A549 (cell line): ENCODE results near the gene OPCML. TPM values are rescaled to one million over a fixed set of nuclear protein-coding genes. Genes with fewer than 3 reads are reported as not detected.

Experiments
- ATAC-seq, 2 experiments: fragments of 200-7000 bp in 1 of 2; fragments of >200 bp in 1 of 2; cut with Nextera tagmentation in 1 of 2; cut with Tn5 transposase in 1 of 2; 3 replicates each; pipeline versions ENCODE4 v1.8.0 to v1.9.1; 2018 to 2020; ENCODE audit warnings: mild to moderate bottlenecking in 1 of 2, moderate library complexity in 1 of 2
- CTCF ChIA-PET: fragments of 300-600 bp; sonication (Branson Sonifier 250); formaldehyde crosslinking; extraction: SDS; loops from one replicate; lab custom pipeline; 2021; ENCODE audit warnings: antibody characterized with exemption, inconsistent platforms; lab: Yijun Ruan, JAX
- POLR2A ChIA-PET: fragments of 350-600 bp; formaldehyde crosslinking; extraction: SDS; loops from one replicate; lab custom pipeline; 2021; ENCODE audit warnings: antibody characterized with exemption, inconsistent platforms; lab: Yijun Ruan, JAX
- DNase-seq, 2 experiments: peaks; one replicate each; pipeline versions ENCODE4 v3.0.0 to v3.0.0-alpha.2; 2011 to 2016; ENCODE audit warnings: low read depth in 1 of 2, low spot score in 1 of 2
- FAIRE-seq: peaks from 2 replicates; lab custom pipeline; 2011; peaks lifted over from hg19 to GRCh38; lab: Jason Lieb, UNC
- H3K27ac ChIP-seq, 2 experiments: fragments of >200 bp; sonication (Bioruptor Twin); formaldehyde crosslinking; 3 replicates each; pipeline ENCODE4 v1.5.1; 2016 to 2017
- H3K4me1 ChIP-seq: fragments of >200 bp; sonication (Bioruptor Twin); formaldehyde crosslinking; 3 replicates; pipeline ENCODE4 v1.6.1; 2016
- H3K4me2 ChIP-seq: fragments of >200 bp; sonication (Bioruptor Twin); formaldehyde crosslinking; 3 replicates; pipeline ENCODE4 v1.6.1; 2016
- H3K4me3 ChIP-seq: fragments of >200 bp; sonication (Bioruptor Twin); formaldehyde crosslinking; 3 replicates; pipeline ENCODE4 v1.5.1; 2016
- H3K9me3 ChIP-seq: fragments of >200 bp; sonication (Bioruptor Twin); formaldehyde crosslinking; 3 replicates; pipeline ENCODE4 v1.6.1; 2016
- BHLHE40 ChIP-seq: IDR thresholded peaks from 2 replicates; pipeline ENCODE4 v1.6.1; 2012; ENCODE audit warnings: low read depth, low read length, inconsistent platforms
- CBX2 ChIP-seq: fragments of 200-600 bp; sonication (generic); IDR thresholded peaks from 2 replicates; pipeline ENCODE4 v1.6.1; 2016; ENCODE audit warnings: low read depth, mild to moderate bottlenecking, borderline replicate concordance
- CEBPB ChIP-seq, 2 experiments: fragments of >200 bp in 1 of 2; sonication (Bioruptor Twin) in 1 of 2; formaldehyde crosslinking in 1 of 2; IDR thresholded peaks; 2 replicates each; pipeline ENCODE4 v1.6.1; 2012 to 2016
- CHD4 ChIP-seq: fragments of 200-600 bp; sonication (generic); IDR thresholded peaks from 2 replicates; pipeline ENCODE4 v1.6.1; 2016; ENCODE audit warnings: antibody characterized with exemption, mild to moderate bottlenecking, borderline replicate concordance
- EHMT2 ChIP-seq: fragments of 200-600 bp; sonication (generic); IDR thresholded peaks from 2 replicates; pipeline ENCODE4 v1.6.1; 2016; ENCODE audit warnings: antibody characterized with exemption, low read depth, mild to moderate bottlenecking, moderate library complexity
- FOXS1 ChIP-seq: fragments of 250-450 bp; sonication (Bioruptor Pico); IDR thresholded peaks from 2 replicates; pipeline ENCODE4 v1.5.0; 2020; ENCODE audit warnings: mild to moderate bottlenecking, moderate library complexity
- HDAC2 ChIP-seq: fragments of 200-600 bp; sonication (generic); IDR thresholded peaks from 2 replicates; pipeline ENCODE4 v1.6.1; 2016
- HEYL ChIP-seq: fragments of 250-450 bp; sonication (Bioruptor Pico); IDR thresholded peaks from 2 replicates; pipeline ENCODE4 v1.8.0; 2021; ENCODE audit warnings: mild to moderate bottlenecking, moderate library complexity
- JUNB ChIP-seq: fragments of >200 bp; sonication (Bioruptor Twin); formaldehyde crosslinking; IDR thresholded peaks from 2 replicates; pipeline ENCODE4 v1.6.1; 2016
- KDM1A ChIP-seq: fragments of 200-600 bp; sonication (generic); IDR thresholded peaks from 2 replicates; pipeline ENCODE4 v1.6.1; 2016; ENCODE audit warnings: low read depth, mild to moderate bottlenecking
- KDM5A ChIP-seq: fragments of 200-600 bp; sonication (generic); IDR thresholded peaks from 2 replicates; pipeline ENCODE4 v1.6.1; 2016; ENCODE audit warnings: antibody characterized with exemption, mild to moderate bottlenecking
- MYC ChIP-seq: IDR thresholded peaks from 2 replicates; pipeline ENCODE4 v1.6.1; 2012; ENCODE audit warnings: mild to moderate bottlenecking, inconsistent platforms, low read length, improper control_type of control experiment, borderline replicate concordance
- NFE2L2 ChIP-seq: fragments of 150-350 bp; conservative IDR thresholded peaks from 2 replicates; pipeline ENCODE4 v1.6.1; 2014; ENCODE audit warnings: low read length
- NPAS2 ChIP-seq: fragments of 250-450 bp; sonication (Bioruptor Pico); IDR thresholded peaks from 2 replicates; pipeline ENCODE4 v1.8.0; 2022; ENCODE audit warnings: mild to moderate bottlenecking, moderate library complexity, borderline replicate concordance
- PHF8 ChIP-seq: fragments of 200-600 bp; sonication (generic); IDR thresholded peaks from 2 replicates; pipeline ENCODE4 v1.6.1; 2016; ENCODE audit warnings: low read depth, mild to moderate bottlenecking, antibody characterized with exemption, moderate library complexity, borderline replicate concordance
- POLR2A ChIP-seq: IDR thresholded peaks from 2 replicates; pipeline ENCODE4 v1.6.1; 2012; ENCODE audit warnings: mild to moderate bottlenecking, low read length
- POLR2AphosphoS2 ChIP-seq: conservative IDR thresholded peaks from 2 replicates; pipeline ENCODE4 v1.6.1; 2012; ENCODE audit warnings: low read length, improper control_type of control experiment, inconsistent platforms
- RARB ChIP-seq: fragments of 250-450 bp; sonication (Bioruptor Pico); IDR thresholded peaks from 2 replicates; pipeline ENCODE4 v1.8.0; 2021; ENCODE audit warnings: mild to moderate bottlenecking, moderate library complexity
- RNF2 ChIP-seq: fragments of 200-600 bp; sonication (generic); IDR thresholded peaks from 2 replicates; pipeline ENCODE4 v1.6.1; 2016; ENCODE audit warnings: low read depth, mild to moderate bottlenecking, antibody characterized with exemption, moderate library complexity, borderline replicate concordance
- SMC3 ChIP-seq: fragments of >200 bp; sonication (Bioruptor Twin); formaldehyde crosslinking; IDR thresholded peaks from 3 replicates; pipeline ENCODE4 v1.6.1; 2018; ENCODE audit warnings: inconsistent platforms
- SREBF2 ChIP-seq: fragments of 450-650 bp; IDR thresholded peaks from 2 replicates; pipeline ENCODE4 v1.6.1; 2014; ENCODE audit warnings: mild to moderate bottlenecking, moderate library complexity
- TFCP2L1 ChIP-seq: fragments of 250-450 bp; sonication (Bioruptor Pico); IDR thresholded peaks from 2 replicates; pipeline ENCODE4 v1.5.0; 2021; ENCODE audit warnings: mild to moderate bottlenecking
- TP53 ChIP-seq: fragments of 250-450 bp; sonication (Bioruptor Pico); IDR thresholded peaks from 2 replicates; pipeline ENCODE4 v1.5.0; 2021; ENCODE audit warnings: mild to moderate bottlenecking, moderate library complexity
- ZNF302 ChIP-seq: fragments of 250-450 bp; sonication (Bioruptor Pico); IDR thresholded peaks from 2 replicates; pipeline ENCODE4 v1.9.0; 2021; ENCODE audit warnings: inconsistent platforms, mild to moderate bottlenecking, moderate library complexity
- ZSCAN20 ChIP-seq: fragments of 250-450 bp; sonication (Bioruptor Pico); IDR thresholded peaks from 2 replicates; pipeline ENCODE4 v1.8.0; 2022; ENCODE audit warnings: mild to moderate bottlenecking, moderate library complexity
- WGBS: methylation state at CpG from one replicate; pipeline ENCODE4 v1.1.6; 2017; ENCODE audit errors: missing lambda C conversion rate; 5-methylcytosine and 5-hydroxymethylcytosine counted together
- polyA plus RNA-seq, 4 experiments: library from polyadenylated mRNA; depleted of rRNA in 3 of 4; stranded (reverse); fragments of >200 nt; fragmentation: RNase III in 1 of 4; extraction: RNeasy Plus Mini Kit Qiagen cat#74134 plus additional on column Dnase treatment in 1 of 4; gene quantifications; 2 replicates in 3 of 4; 3 replicates in 1 of 4; pipeline ENCODE4 v1.2.3, GENCODE V29; 2011 to 2017
- TF ChIP-seq, protein P1 (sequence below): fragments of >200 bp; sonication (Bioruptor Twin); formaldehyde crosslinking; IDR thresholded peaks from 3 replicates; pipeline ENCODE4 v1.5.1; 2016
- TF ChIP-seq, protein P2 (sequence below): IDR thresholded peaks from 2 replicates; pipeline ENCODE4 v1.6.1; 2012; ENCODE audit warnings: low read depth, borderline replicate concordance
- TF ChIP-seq, protein P3 (sequence below): fragments of 450-650 bp; IDR thresholded peaks from 2 replicates; pipeline ENCODE4 v1.6.1; 2014; ENCODE audit warnings: antibody characterized with exemption
- TF ChIP-seq, protein P4 (sequence below): IDR thresholded peaks from 2 replicates; pipeline ENCODE4 v1.6.1; 2012
- TF ChIP-seq, protein P5 (sequence below): fragments of >200 bp; sonication (Bioruptor Twin); formaldehyde crosslinking; IDR thresholded peaks from 3 replicates; pipeline ENCODE4 v1.6.1; 2016

Gene OPCML
- polyA plus RNA-seq, 2 of the 4 experiments (the other 2 are of a cell fraction), result not detected

DNA sequence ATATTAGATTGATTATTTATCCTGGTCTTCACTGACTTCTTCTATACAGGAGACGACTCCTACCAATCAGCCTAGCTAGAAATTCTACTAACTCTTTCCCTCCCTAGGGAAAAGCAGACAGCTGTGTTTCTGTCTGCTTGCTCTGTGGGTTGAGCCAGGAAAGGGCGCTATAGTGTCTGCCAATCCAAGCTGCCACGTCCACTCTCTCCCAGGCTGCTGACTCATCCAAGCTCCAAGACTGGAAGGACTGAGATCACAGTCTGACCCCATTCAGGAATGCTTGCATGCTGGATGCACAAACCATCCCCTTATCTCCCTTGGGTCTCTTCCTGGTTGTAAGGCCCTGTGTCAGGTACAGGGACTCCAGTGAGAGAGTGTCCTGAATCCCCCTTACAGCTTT, 955.6 kb downstream of the OPCML start:
- Histone ChIP-seq H3K4me1 (no peaks in the 10 kb centered on the region), H3K27ac (no peak overlapping the region), H3K4me3 (no peak overlapping the region), H3K4me2 (no peak overlapping the region), H3K9me3 (no peaks in the 10 kb centered on the region)
- ChIA-PET CTCF (no interaction called here), POLR2A (no interaction called here)
- DNase-seq (peak in 1 of 2 experiments; percentile 11), FAIRE-seq (no peak), ATAC-seq (no peak)
- 3% methylated on average over 3 of the region's 3 CpGs for WGBS
- no peak for TF ChIP-seq POLR2A
- no peak for TF ChIP-seq NPAS2 (CRISPR knock-in tag)
- no peak for TF ChIP-seq KDM5A
- no peak for TF ChIP-seq BHLHE40
- no peak for TF ChIP-seq TP53 (CRISPR knock-in tag)
- TF ChIP-seq ZSCAN20 (CRISPR knock-in tag), result no peak
- no peak for TF ChIP-seq POLR2AphosphoS2
- TF ChIP-seq, protein P1, sequence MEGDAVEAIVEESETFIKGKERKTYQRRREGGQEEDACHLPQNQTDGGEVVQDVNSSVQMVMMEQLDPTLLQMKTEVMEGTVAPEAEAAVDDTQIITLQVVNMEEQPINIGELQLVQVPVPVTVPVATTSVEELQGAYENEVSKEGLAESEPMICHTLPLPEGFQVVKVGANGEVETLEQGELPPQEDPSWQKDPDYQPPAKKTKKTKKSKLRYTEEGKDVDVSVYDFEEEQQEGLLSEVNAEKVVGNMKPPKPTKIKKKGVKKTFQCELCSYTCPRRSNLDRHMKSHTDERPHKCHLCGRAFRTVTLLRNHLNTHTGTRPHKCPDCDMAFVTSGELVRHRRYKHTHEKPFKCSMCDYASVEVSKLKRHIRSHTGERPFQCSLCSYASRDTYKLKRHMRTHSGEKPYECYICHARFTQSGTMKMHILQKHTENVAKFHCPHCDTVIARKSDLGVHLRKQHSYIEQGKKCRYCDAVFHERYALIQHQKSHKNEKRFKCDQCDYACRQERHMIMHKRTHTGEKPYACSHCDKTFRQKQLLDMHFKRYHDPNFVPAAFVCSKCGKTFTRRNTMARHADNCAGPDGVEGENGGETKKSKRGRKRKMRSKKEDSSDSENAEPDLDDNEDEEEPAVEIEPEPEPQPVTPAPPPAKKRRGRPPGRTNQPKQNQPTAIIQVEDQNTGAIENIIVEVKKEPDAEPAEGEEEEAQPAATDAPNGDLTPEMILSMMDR, result no peak
- no peak for TF ChIP-seq NFE2L2
- TF ChIP-seq, protein P2, sequence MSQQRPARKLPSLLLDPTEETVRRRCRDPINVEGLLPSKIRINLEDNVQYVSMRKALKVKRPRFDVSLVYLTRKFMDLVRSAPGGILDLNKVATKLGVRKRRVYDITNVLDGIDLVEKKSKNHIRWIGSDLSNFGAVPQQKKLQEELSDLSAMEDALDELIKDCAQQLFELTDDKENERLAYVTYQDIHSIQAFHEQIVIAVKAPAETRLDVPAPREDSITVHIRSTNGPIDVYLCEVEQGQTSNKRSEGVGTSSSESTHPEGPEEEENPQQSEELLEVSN, result no peak
- no peak for TF ChIP-seq PHF8
- no peak for TF ChIP-seq RNF2
- no peak for TF ChIP-seq FOXS1

DNA sequence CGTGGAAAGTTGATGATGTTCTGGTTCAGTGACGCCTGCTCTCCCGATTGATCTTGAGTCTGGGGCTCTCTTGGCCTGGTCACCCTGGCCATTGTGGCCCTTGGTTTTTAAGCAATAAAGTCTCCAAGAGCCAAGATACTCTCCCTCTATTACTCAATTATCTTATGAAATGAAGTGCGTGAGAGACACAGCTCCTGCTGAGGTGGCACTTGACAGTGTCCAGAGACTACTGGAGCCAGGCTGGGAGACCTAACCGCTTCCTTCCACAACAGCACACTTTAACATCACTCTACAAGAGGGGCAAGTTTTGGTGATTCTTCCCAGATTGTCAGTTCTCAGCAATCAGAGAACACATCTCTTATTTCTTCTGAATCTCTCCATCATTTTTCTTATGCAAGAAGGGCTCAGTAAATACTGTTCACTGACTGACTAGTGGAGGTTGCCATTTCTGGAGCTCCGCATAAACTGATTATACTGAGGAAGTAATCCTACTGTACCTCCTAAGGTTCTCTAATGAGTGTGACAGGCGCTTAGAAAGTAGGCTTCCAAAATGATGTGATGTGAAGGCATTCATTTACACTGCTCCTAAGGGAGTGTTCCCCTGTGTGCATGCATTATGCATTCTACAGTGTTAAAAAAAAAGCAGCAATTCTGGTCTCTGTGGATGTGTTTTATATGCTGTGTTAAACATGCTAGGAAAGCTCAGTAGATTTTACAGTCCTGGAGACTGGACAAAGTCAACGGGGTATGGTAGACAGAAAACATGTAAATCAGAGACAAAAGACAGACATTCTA, 968.0 kb downstream of the OPCML start:
- H3K9me3 ChIP-seq, result no peaks in the 10 kb centered on the region
- H3K4me1 ChIP-seq, result no peaks in the 10 kb centered on the region
- no peak for ATAC-seq
- H3K4me2 ChIP-seq, result no peak overlapping the region
- WGBS, result 13% methylated on average over 8 of the region's 8 CpGs
- no peak overlapping the region for H3K27ac ChIP-seq
- CTCF ChIA-PET, result no interaction called here
- FAIRE-seq, result no peak
- H3K4me3 ChIP-seq, result no peak overlapping the region
- TF ChIP-seq NFE2L2 (no peak), POLR2AphosphoS2 (no peak), TFCP2L1 (no peak), KDM1A (no peak), RARB (CRISPR knock-in tag) (no peak), NPAS2 (CRISPR knock-in tag) (no peak), CHD4 (no peak), CBX2 (no peak), HEYL (CRISPR knock-in tag) (no peak), CEBPB (IDR thresholded peaks at IDR 0.05) (no peak)
- TF ChIP-seq, protein P3, sequence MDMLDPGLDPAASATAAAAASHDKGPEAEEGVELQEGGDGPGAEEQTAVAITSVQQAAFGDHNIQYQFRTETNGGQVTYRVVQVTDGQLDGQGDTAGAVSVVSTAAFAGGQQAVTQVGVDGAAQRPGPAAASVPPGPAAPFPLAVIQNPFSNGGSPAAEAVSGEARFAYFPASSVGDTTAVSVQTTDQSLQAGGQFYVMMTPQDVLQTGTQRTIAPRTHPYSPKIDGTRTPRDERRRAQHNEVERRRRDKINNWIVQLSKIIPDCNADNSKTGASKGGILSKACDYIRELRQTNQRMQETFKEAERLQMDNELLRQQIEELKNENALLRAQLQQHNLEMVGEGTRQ, result no peak
- POLR2A ChIA-PET, result no interaction called here
- no peak for DNase-seq

DNA sequence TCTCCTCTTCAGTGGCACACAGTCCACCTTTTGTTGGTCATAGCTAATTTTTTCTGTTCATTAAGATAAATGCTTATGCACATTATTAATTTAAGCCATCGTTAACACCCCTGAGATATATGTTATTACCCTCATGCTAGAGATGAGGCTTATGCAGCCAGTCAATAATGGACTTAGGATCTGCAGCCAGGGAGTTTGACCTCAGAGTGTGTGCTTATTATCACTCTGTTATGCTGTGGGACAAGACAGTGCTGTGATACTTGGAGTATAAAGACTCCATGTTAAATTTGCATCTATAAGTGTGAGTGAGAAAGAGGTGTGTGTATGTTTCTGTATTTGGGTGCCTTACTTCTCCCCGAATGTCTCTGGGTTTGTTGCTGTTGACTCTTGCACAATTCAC, 969.3 kb downstream of the OPCML start:
- Histone ChIP-seq H3K4me1 (no peaks in the 10 kb centered on the region), H3K4me2 (no peak overlapping the region), H3K27ac (no peak overlapping the region), H3K4me3 (no peak overlapping the region), H3K9me3 (no peaks in the 10 kb centered on the region)
- FAIRE-seq, result no peak
- ATAC-seq, result no peak
- ChIA-PET POLR2A (no interaction called here), CTCF (no interaction called here)
- 0% methylated on average over 2 of the region's 2 CpGs for WGBS
- DNase-seq, result no peak
- TF ChIP-seq, protein P4, sequence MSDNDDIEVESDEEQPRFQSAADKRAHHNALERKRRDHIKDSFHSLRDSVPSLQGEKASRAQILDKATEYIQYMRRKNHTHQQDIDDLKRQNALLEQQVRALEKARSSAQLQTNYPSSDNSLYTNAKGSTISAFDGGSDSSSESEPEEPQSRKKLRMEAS, result no peak
- TF ChIP-seq KDM1A, result no peak
- TF ChIP-seq CBX2, result no peak
- TF ChIP-seq HDAC2, result no peak
- TF ChIP-seq, protein P2, result no peak
- TF ChIP-seq EHMT2, result no peak
- TF ChIP-seq HEYL (CRISPR knock-in tag), result no peak
- TF ChIP-seq ZNF302 (CRISPR knock-in tag), result no peak
- TF ChIP-seq TP53 (CRISPR knock-in tag), result no peak
- TF ChIP-seq PHF8, result no peak
- TF ChIP-seq RARB (CRISPR knock-in tag), result no peak
- TF ChIP-seq SREBF2, result no peak
- TF ChIP-seq FOXS1, result no peak
- no peak for TF ChIP-seq MYC
- no peak for TF ChIP-seq SMC3
- no peak for TF ChIP-seq JUNB
- TF ChIP-seq, protein P5, sequence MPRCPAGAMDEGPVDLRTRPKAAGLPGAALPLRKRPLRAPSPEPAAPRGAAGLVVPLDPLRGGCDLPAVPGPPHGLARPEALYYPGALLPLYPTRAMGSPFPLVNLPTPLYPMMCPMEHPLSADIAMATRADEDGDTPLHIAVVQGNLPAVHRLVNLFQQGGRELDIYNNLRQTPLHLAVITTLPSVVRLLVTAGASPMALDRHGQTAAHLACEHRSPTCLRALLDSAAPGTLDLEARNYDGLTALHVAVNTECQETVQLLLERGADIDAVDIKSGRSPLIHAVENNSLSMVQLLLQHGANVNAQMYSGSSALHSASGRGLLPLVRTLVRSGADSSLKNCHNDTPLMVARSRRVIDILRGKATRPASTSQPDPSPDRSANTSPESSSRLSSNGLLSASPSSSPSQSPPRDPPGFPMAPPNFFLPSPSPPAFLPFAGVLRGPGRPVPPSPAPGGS, result no peak
